GM19324 (cell line): ENCODE measurements around the gene EZR.
"Not testable (repeated sequence)": the region's sequence is repeated elsewhere in the genome, so short reads cannot be mapped to it uniquely, and the experiment has no call there.

Experiments used
- ATAC-seq: cut with Tn5 transposase; IDR thresholded peaks from one replicate; pipeline ENCODE4 v1.9.1; 2021; ENCODE audit warnings: mild to moderate bottlenecking, moderate library complexity; ENCODE audit not compliant: unreplicated experiment, low FRiP score

Gene EZR

GRCh38 chr6:158799051-158799792, 19.9 kb downstream of the EZR start:
- no peak for ATAC-seq

GRCh38 chr6:158798311-158798710, 20.9 kb downstream of the EZR start:
- ATAC-seq = no peak

GRCh38 chr6:158797331-158798310, 21.5 kb downstream of the EZR start:
- ATAC-seq = no peak

GRCh38 chr6:158796353-158796752, 22.8 kb downstream of the EZR start:
- ATAC-seq = no peak

GRCh38 chr6:158795516-158795915, 23.7 kb downstream of the EZR start:
- no peak for ATAC-seq

GRCh38 chr6:158793432-158793831, 25.7 kb downstream of the EZR start:
- no peak for ATAC-seq

GRCh38 chr6:158792505-158792904, 26.7 kb downstream of the EZR start:
- not testable (repeated sequence) for ATAC-seq

GRCh38 chr6:158791274-158791855, 27.8 kb downstream of the EZR start:
- no peak for ATAC-seq

- peak; percentile 54 for ATAC-seq
Observed at GRCh38 chr6:158789115-158789917, 29.9 kb downstream of the EZR start.

GRCh38 chr6:158787395-158787794, 31.8 kb downstream of the EZR start:
- no peak for ATAC-seq

- ATAC-seq = no peak
Observed at GRCh38 chr6:158786645-158787304, 32.4 kb downstream of the EZR start.

GRCh38 chr6:158785036-158785435, 34.1 kb downstream of the EZR start:
- ATAC-seq = no peak

GRCh38 chr6:158784505-158784904, 34.7 kb downstream of the EZR start:
- no peak for ATAC-seq

- ATAC-seq = no peak
Observed at GRCh38 chr6:158783851-158784250, 35.3 kb downstream of the EZR start.

GRCh38 chr6:158783167-158783450, 36.1 kb downstream of the EZR start:
- no peak for ATAC-seq

- no peak for ATAC-seq
Observed at GRCh38 chr6:158782432-158783166, 36.6 kb downstream of the EZR start.

GRCh38 chr6:158781692-158782373, 37.3 kb downstream of the EZR start:
- ATAC-seq = no peak

- ATAC-seq = no peak
Observed at GRCh38 chr6:158780988-158781691, 38.0 kb downstream of the EZR start.
